Heart right ventricle (tissue), 16 donors: ENCODE measurements around the gene RPIA. TPM values are rescaled to one million over a fixed set of nuclear protein-coding genes. Genes with fewer than 3 reads are reported as not detected.
"Not testable (repeated sequence)": the region's sequence is repeated elsewhere in the genome, so short reads cannot be mapped to it uniquely, and the experiment has no call there.

Source experiments
- ATAC-seq, 8 donors: fragments of 200-7000 bp; cut with Tn5 transposase; one replicate each; pipeline ENCODE4 v1.9.1; 2020; ENCODE audit warnings: mild to moderate bottlenecking in 8 of 8, moderate library complexity in 8 of 8, moderate number of reproducible peaks in 1 of 8
- DNase-seq, 2 donors: peaks; one replicate each; pipeline ENCODE4 v3.0.0-alpha.2; 2020
- H3K27ac ChIP-seq, 10 donors: fragments of 200-600 bp; sonication (generic) in 2 of 10; one replicate each; pipeline versions ENCODE4 v1.5.0 to v1.8.0; 2020 to 2022; ENCODE audit warnings: mild to moderate bottlenecking in 3 of 10
- H3K27me3 ChIP-seq, 7 donors: fragments of 200-600 bp; one replicate each; pipeline ENCODE4 v1.8.0; 2021 to 2022; ENCODE audit warnings: mild to moderate bottlenecking in 2 of 7
- H3K36me3 ChIP-seq, 9 donors: fragments of 200-600 bp; sonication (generic) in 1 of 9; one replicate each; pipeline versions ENCODE4 v1.5.0 to v1.8.0; 2020 to 2022; ENCODE audit warnings: mild to moderate bottlenecking in 2 of 9
- H3K4me1 ChIP-seq, 9 donors: fragments of 200-600 bp; sonication (generic) in 1 of 9; one replicate each; pipeline versions ENCODE4 v1.5.0 to v1.8.0; 2020 to 2022; ENCODE audit warnings: mild to moderate bottlenecking in 4 of 9
- H3K4me3 ChIP-seq, 10 donors: fragments of 200-600 bp; sonication (generic) in 2 of 10; one replicate each; pipeline versions ENCODE4 v1.5.0 to v1.8.0; 2020 to 2022; ENCODE audit warnings: mild to moderate bottlenecking in 7 of 10, moderate library complexity in 2 of 10
- H3K9me3 ChIP-seq, 11 donors: fragments of 200-600 bp in 10 of 11; sonication (generic) in 2 of 11; one replicate each; pipeline versions ENCODE4 v1.5.0 to v1.8.0; 2013 to 2022; ENCODE audit warnings: mild to moderate bottlenecking in 2 of 11, control low read depth in 1 of 11, moderate library complexity in 1 of 11
- CTCF ChIP-seq, 9 donors: fragments of 200-600 bp; sonication (generic) in 2 of 9; IDR thresholded peaks; one replicate each; pipeline versions ENCODE4 v1.5.0 to v1.8.0; 2021 to 2022; ENCODE audit warnings: antibody characterized with exemption in 9 of 9, mild to moderate bottlenecking in 5 of 9, moderate library complexity in 1 of 9
- WGBS, 2 donors: extraction: QIAGEN DNeasy Blood & Tissue Kit; methylation state at CpG; one replicate each; pipeline ENCODE4 v1.1.7; 2013; ENCODE audit warnings: inconsistent platforms in 1 of 2; 5-methylcytosine and 5-hydroxymethylcytosine counted together
- intact Hi-C, 10 donors: fragments of 100-400 bp; cut with DNase I; formaldehyde crosslinking; loops; one replicate each; pipeline versions ENCODE4 v1.11.1 to v1.14.2; 2022
- polyA plus RNA-seq, 2 donors: library from polyadenylated mRNA; stranded (reverse); fragments of 200-250 nt; gene quantifications; one replicate each; pipeline ENCODE4 v1.2.3, GENCODE V29; 2013
- total RNA-seq, 10 donors: library from RNA; stranded (reverse); fragmentation: NEBNext Ultra II Directional in 3 of 10; extraction: Animal tissue kit (Norgen Biotek cat#: 25700) in 3 of 10; gene quantifications; one replicate each; pipeline versions ENCODE4 v1.2.1 to v1.2.4, GENCODE V29; 2021 to 2023
- donor health status: Arrhythmogenic right ventricular cardiomyopathy.
- donor health status: ischemic (EF 13 %, LVEDD 7.1; RV severe dilation, severe dysfunction).
- donor health status: healthy with polysubstance abuse.
- donor health status: DM: no; HTN: yes; CAD: no.
- donor health status: DM: no; HTN: no; CAD: no.
- donor health status: ischemic (EF 25% LVEDD 6.9; RV normal size, moderate dysfunction).
- donor health status: ischemic (EF 25% LVEDD 5.7; RV mildly dilated, moderate dysfunction).
- donor health status: healthy.
- donor health status: DM: yes; HTN: yes; CAD: no.
- donor health status: Ischemic cardiomyopathy.
- donor health status: ischemic (EF 35%, LVEDD 5.7; RV mildly dilated, moderate dysfunction).
- donor health status: nonischemic (EF 11% LVEDD 7.7; RV severe dilation, severe dysfunction).
- donor health status: DM: yes; HTN: yes; CAD: no.
- donor health status: PGD.
- donor health status: ischemic (EF 29% LVEDD 5.4; RV normal size, mild dysfunction).
- donor health status: nonischemic (EF 23%, LVEDD 6.1; RV moderate dilation, normal function).

The RPIA gene
- total and polyA plus RNA-seq, 12 donors: 9.1 to 18.7 (median 13.5) TPM

GRCh38 chr2:88770016-88770415 is 78.5 kb downstream of the RPIA start:
- DNase-seq (no peak), ATAC-seq (no peak)
- intact Hi-C loops: no loop called here
- no peak overlapping the region for H3K27ac ChIP-seq
- no peak for TF ChIP-seq CTCF (IDR thresholded peaks at IDR 0.05)
- peaks cover 0 to 10% (median 8%) of the 10 kb centered on the region in 9 donors for H3K4me1 ChIP-seq
- H3K4me3 ChIP-seq: no peak overlapping the region
- WGBS, 2 donors: 72 to 76% methylated on average over 4 of the region's 4 CpGs
- H3K36me3 ChIP-seq: no peaks in the 10 kb centered on the region
- no peaks in the 10 kb centered on the region for H3K9me3 ChIP-seq
- H3K27me3 ChIP-seq: peaks cover 2 to 26% (median 20%) of the 10 kb centered on the region in 7 donors

GRCh38 chr2:88773233-88774028 is 82.0 kb downstream of the RPIA start:
- WGBS, 2 donors: 59 to 61% methylated on average over 7 of the region's 7 CpGs
- H3K4me1 ChIP-seq, DNase-seq, H3K4me3 ChIP-seq, intact Hi-C loops, H3K27ac ChIP-seq, H3K9me3 ChIP-seq, H3K36me3 ChIP-seq: not testable (repeated sequence)
- peak in 3 of 8 donors; percentile 31 to 44 (median 34) for ATAC-seq
- H3K27me3 ChIP-seq: peaks cover 0 to 15% (median 6%) of the 10 kb centered on the region in 7 donors

GRCh38 chr2:88789213-88789612 is 97.7 kb downstream of the RPIA start:
- H3K36me3 ChIP-seq, ATAC-seq, DNase-seq, H3K4me1 ChIP-seq, H3K27me3 ChIP-seq, H3K27ac ChIP-seq, intact Hi-C loops, H3K4me3 ChIP-seq, H3K9me3 ChIP-seq: not testable (repeated sequence)
- WGBS, 2 donors: 99 to 100% methylated on average over 2 of the region's 2 CpGs

GRCh38 chr2:88795932-88796331 is 104.5 kb downstream of the RPIA start:
- H3K4me1 ChIP-seq, H3K27ac ChIP-seq, H3K27me3 ChIP-seq, intact Hi-C loops, H3K9me3 ChIP-seq, ATAC-seq, DNase-seq, H3K4me3 ChIP-seq, H3K36me3 ChIP-seq: not testable (repeated sequence)
- WGBS, 2 donors: 80 to 84% methylated on average over 2 of the region's 2 CpGs

GRCh38 chr2:88796523-88796922 is 105.0 kb downstream of the RPIA start:
- intact Hi-C loops, H3K27me3 ChIP-seq, H3K36me3 ChIP-seq, H3K4me1 ChIP-seq, DNase-seq, H3K27ac ChIP-seq, H3K9me3 ChIP-seq, H3K4me3 ChIP-seq, ATAC-seq: not testable (repeated sequence)
- 65 to 85% methylated on average over 1 of the region's 1 CpG for WGBS, 2 donors

- H3K36me3 ChIP-seq, H3K27ac ChIP-seq, DNase-seq, H3K4me1 ChIP-seq, ATAC-seq, H3K9me3 ChIP-seq, H3K27me3 ChIP-seq, H3K4me3 ChIP-seq, intact Hi-C loops: not testable (repeated sequence)
- WGBS, 2 donors: 78 to 91% methylated on average over 1 of the region's 1 CpG
These were observed 105.7 kb downstream of the RPIA start for GRCh38 chr2:88797164-88797563.

Other genes with a start within 250 kb of the RPIA start
- gene FOXI3, start 239.0 kb upstream of the RPIA start, total RNA-seq: under 1 TPM in 1 of 10 donors, not detected in 9; 0.08 TPM
- gene FOXI3, start 239.0 kb upstream of the RPIA start, polyA plus RNA-seq: not detected
- 10 to 100 TPM in 6 of 10 donors, 1 to 10 TPM in 4; 5.9 to 21.5 (median 10.4) TPM for gene EIF2AK3, start 64.2 kb upstream of the RPIA start, total RNA-seq
- gene EIF2AK3, start 64.2 kb upstream of the RPIA start, polyA plus RNA-seq: 1 to 10 TPM; 4.6 to 9.6 TPM